Stimulated activated CD8-positive, alpha-beta memory T cell treated with anti-CD3 and anti-CD28 coated beads, Interleukin-4, amount 100 ng/mL, for 1 hour (primary cell): ENCODE results near the gene RSBN1.

Experiments used
- DNase-seq, 2 donors: peaks; one replicate each; pipeline ENCODE4 v3.0.0-alpha.2; 2020; ENCODE audit warnings: low read depth in 2 of 2, low spot score in 1 of 2

RSBN1 gene

DNA sequence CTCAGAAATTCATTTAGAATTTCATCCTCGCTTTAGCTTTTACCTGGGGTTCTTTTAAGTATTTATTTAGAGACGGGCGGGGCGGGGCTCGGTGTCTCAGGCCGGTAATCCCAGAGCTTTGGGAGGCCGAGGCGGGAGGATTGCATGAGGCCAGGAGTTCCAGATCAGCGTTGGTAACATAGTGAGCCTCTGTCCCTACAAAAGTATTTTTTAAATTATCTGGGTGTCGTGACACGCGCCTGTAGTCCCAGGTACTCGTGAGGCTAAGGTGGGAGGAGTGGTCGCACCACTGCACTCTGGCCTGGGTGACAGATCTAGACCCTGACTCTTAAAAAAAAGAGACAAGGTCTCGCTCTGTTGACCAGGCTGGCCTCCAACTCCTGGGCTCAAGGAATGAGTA is 942 bp upstream of the RSBN1 start:
- DNase-seq = no peak

DNA sequence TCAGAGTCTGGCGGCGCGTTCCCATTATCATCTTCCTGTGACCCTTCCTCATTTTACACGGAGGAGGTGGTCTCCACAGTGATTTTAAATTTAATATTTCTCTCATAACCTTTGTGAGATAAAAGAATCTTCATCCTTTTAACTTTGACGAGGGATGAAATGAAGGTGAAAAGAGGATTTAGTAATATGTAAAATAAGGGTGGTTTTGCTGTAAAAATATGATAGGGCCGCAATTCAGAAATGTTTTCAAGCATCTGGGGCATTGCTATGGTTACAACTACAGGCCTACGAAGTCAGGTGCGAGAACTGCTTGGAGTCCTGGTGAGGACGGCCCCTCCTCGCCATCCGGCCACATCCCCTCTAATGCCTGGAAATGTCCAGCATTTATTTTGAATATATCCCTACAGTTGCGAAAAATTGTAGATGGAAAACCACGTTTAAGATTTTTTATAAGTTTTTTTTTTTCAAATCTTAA is 422 bp upstream of the RSBN1 start:
- no peak for DNase-seq

DNA sequence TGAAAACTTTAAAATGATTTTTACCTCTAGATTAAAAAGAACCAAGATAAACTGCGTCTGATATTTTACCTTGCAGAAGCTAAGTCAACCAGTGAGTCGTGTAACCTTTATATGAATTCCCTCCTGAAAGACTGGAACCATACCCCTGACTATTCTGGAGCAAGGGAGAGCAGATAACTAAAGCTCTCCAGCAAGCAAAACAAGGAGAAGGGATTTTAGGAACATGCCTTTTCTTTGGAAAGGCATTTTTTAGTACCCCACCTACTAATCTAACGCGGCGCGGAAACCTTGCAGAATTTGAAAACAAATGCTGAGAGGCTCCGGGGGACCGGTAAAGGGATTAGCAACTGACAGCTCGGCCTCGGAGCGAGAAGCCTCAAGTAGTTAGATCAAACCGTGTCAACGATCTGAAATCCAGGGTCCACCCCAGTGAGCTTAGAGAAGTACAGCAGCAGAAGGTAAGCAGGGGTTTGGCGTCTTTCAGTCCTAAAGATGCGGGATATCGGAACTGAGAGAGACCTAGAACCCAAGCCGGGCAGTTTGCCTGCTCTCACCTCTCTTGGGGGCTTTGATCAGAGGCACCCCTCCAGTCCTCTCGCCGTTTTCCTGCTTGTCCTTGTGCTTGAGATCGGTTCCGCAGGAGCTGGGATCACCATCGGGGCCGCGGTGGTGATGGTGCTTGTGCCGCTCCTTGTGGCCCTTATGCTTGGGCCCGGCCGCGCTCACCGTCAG is 954 bp downstream of the RSBN1 start:
- DNase-seq = no peak

DNA sequence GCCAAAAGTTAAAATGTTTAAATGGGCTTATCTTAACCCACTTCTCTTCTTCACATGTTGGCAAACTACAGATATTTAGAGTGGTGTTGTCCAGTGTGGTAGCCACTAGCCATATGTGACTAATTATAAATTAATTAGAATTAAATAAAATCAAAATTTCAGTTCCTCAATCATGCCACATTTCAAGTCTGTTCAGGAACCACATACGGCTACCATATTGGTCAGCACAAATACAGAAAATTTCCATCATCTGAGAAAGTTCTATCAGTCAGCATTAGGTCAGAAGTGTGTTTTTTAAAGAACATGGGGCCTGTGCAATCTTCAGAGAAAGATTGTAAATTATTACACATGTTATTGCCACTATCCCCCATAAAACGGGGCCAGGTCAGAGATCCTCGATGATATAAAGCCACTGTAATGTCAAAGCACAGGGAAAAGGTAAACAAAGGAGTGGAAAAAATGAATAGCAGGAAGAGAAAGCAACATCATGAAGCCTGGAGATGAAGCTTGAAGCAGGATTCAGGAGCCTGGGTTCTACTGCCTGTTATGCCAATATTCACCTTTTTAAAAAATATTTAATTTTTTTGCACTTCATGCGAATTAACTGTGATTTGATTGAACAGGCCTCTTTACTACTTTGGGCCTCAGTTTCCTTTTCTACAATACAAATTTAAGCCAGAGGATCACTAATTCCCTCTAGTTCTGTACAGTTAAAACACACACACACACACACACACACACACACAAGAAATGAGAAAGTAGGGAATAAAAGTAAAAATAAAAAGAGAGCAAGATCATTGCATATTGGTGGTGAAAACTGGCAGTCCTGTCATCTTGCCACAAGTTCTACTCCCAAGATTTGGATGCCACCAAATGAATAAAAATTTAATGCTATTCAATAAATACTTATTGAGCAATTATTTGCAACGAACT is 2.3 kb downstream of the RSBN1 start:
- DNase-seq = no peak

DNA sequence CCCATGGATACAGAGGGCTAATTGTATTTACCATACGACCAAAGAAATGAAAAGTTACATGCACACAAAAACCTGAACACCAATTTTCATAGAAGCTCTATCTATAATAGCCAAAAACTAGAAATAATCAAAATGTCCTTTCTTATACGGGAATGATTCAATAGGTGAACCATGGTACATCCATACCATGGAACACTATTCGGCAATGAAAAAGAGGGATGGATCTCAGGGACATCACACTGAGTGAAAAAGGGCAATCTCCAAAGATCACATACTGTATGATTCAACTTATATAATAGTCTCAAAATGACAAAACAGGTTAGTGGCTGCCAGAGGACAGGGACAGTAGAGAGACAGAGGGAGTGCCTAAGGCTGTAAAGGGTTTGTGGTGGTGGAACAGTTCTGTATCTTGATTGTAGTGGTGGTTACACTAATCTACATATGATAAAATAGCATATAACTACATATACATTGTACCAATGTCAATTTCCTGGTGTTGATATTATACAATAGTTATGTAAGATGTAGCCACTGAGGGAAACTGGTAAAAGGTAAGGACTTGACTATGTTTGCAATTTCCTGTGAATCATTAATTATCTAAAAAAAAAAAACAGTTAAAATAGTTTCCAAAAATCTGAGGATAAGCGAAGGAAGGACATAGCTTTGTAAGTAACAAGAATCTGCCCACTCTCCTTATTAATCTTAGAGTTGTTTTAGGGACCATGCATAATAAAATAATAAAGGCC is 3.7 kb downstream of the RSBN1 start:
- no peak for DNase-seq

DNA sequence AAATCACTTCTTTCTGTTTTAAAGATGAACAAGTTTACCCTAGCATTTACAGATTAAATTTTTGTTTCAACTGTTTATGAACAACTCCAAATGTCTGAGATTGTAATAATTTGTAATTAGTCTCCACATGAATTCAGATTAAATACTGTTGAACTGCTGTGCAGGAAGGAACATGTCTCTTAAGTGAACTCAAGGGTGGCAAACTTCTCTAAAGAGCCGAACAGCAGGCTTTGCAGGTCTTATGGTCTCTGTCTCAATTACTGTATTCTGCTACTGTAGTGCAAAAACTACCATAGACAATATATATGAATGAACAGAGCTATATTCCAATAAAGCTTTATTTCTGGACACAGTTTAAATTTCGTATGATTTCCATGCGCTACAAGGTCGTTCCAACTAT is 6.6 kb downstream of the RSBN1 start:
- no peak for DNase-seq

DNA sequence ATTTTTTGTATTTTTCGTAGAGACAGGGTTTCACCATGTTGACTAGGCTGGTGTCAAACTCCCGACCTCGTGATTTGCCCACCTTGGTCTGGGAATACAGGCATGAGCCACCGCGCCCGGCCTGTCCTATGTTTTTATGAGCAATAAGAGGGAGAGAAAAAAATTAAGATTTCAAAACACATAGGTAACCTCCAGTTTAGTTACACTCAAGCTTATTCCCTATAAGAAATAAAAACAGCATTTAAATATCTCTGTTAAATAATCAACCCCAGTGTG is 7.1 kb downstream of the RSBN1 start:
- DNase-seq = no peak

DNA sequence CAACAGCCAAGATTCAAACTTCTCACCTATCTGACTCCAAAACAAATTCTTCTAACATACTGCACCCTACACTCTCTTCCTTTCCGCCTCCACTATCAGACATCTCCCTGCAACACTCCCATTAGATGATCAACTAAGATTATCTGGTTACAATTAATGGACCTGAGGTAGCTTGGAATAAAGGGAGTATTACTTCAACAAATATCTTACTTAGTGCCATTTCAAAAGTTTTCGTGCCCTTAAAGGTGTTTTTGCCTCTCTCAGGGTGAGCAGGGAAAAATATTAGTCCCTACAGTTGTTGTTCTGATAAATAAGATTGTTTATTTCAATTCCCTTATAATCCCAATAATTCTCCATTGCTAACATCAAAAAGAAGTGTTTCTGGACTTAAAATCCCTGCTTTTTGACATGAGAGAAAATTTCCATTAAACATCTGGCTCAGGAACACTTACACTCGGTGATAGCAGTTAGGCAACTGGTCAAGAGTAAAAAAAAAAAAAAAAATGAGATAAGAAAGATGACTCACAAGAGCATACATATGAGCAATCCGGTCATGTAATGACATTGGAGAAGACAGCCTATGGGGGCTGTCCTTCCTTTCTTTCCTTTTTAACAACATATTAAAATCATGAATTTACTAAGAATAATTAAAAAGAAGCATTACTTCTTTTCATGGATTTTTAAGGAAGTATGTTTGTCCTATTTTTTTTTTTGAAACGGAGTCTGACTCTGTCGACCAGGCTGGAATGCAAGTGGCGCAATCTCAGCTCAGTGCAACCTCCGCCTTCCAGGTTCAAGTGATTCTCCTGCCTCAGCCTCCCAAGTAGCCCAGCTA is 7.6 kb downstream of the RSBN1 start:
- no peak for DNase-seq

DNA sequence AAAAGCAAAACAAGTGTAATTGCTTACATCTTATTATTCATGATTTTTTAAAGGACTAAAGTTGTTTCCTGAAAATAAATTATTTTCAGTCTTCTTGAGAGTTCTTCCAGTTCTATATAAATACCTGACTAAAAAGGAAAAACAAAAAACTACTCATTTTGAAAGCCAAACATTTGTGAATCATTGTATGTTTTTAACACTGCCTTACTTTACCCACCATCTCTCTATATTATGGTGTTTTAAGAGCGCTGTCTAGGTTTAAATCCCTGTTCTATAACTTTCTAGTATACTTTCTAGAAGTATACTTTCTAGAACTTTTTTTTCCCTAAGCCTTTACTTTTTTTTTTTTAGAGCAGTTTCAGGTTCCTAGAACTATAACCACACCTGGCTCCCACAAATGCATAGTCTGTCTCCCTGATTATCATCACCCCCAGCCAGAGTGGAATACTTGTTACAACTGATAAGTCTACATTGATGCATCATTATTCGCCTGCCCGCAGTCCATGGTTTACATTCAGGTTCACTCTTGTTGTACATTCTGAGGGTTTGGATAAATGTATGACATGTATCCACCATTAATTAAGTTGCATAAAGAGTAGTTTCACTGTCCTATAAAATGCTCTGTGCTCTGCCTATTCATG is 9.8 kb downstream of the RSBN1 start:
- DNase-seq = no peak

DNA sequence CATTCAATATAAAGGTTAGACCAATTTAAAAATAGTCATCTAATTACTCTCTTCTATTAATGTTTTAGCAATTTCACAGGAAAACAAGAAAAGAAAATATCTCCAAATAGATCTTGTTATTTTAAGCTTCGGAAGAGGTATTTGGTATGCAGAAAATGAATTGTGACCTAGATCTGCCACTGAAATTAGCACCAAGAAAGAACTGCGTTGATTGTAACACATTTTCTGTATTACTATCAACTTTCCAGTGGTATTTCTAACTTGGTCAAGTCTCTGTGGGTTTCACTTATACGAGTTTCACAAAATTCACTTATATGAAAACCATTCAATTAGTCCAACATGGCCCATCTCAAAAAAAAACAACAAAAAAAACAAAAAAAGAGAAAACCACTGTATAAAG is 11.8 kb downstream of the RSBN1 start:
- no peak for DNase-seq

DNA sequence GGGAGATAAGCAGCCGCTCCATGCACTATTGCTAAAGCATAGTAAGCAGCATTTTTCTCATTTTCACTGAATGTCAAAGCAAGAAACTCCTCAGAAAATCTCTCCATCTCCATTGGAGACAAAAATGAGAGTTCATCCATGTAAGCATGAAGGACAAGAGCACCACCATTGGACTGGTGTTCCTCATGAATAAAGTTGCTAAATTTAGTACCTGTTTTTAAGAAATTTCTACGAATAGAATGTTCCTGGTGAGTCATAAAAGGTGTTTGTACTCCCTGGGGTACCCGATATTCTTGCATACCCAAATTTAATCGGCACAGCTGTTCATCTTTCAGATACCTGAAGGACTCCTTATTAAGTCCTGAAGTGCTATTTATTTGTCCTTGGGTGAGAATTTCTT is 14.8 kb downstream of the RSBN1 start:
- no peak for DNase-seq

DNA sequence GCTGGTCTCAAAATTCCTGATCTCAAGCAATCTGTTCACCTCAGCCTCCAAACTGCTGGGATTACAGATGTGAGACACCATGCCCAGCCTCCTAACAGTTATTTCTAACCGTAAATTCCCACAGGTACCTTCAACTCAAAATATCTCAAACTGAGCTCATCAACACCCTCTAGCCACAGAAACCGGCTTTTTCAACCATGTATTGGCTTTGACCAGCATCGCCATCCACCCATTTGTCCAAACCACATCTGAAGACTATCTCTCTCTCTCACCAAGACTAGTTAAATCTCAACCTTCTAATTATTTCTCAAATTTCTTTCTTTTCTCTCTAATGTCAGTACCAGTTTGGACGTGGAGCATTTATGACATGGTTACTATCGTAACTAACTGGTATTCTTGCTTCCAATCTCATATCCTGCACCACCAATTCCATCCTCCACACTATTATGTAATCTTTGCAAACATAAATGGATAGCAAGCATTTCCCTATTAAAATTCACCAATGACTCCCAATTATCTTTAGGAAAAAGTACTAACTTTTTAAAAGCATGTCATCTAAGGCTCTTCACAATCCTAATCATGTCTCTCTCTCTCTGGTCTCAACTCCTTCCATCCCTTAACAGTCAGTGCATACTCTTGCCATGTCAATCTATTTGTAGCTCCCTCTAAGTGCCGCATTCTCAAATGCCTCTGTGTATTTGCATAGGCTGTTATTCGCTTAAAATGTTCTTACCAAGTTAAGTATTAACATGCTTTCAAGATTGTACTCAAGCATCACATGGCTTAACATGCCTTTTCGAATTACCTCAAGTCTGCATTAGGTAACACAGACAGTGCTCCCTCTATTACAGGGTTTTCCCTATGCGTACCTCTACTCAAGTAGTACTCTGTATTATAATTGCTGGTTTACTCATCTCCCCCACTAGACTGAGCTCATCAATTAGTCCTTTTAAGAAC is 18.1 kb downstream of the RSBN1 start:
- DNase-seq = no peak

DNA sequence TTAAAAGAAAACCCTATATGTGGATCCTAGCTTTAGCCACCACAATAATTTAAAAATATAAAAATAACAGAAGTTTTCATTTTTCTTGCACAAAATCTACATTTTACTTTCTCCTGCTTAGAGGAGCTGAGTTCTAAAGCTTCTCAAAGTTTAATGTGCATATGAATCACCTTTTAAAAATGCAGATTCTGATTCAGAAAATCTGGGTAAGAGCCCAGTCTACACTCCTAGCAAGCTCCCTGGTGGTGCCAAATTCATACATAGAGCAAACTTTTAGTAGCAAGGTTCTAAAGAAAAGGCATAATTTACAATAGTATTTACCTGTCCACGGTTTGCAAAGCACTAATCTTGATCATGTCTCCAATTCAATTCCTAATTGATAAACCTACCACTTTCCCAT is 19.3 kb downstream of the RSBN1 start:
- DNase-seq = no peak

DNA sequence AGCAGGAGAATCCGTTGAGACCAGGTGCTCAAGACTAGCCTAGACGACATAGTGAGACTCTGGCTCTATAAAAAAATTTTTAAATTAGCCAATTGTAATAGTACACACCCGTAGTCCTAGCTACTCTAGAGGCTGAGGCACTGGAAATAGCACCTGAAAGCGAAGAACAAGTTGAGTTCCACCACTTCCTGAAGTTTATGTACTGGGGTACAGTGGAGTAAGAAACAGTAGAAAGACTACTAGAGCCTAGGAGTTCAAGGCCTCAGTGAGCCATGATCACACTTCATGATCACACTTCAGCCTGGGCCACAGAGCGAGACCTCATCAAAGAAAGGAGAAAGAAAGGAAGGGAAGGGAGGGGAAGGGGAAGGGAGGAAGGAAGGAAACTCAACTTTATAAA is 19.8 kb downstream of the RSBN1 start:
- DNase-seq = no peak

DNA sequence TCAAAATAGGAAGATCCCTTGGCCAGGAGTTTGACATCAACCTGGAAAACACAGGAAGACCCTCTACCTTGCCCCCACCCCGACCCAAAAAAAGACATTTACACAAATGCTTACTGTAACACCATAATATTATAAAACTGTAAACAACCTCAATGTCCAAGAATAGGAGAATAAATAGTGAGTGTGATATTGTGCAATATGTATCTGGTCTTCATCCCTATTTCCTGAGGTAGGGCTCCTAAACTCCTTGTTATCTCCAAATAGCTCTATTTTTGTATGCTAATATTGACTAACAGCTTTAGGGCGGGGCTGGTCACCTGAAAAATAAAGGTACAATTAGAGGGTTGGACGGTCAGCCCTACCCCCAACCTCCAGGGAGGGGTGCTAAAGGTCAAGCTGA is 23.5 kb downstream of the RSBN1 start:
- DNase-seq = no peak

DNA sequence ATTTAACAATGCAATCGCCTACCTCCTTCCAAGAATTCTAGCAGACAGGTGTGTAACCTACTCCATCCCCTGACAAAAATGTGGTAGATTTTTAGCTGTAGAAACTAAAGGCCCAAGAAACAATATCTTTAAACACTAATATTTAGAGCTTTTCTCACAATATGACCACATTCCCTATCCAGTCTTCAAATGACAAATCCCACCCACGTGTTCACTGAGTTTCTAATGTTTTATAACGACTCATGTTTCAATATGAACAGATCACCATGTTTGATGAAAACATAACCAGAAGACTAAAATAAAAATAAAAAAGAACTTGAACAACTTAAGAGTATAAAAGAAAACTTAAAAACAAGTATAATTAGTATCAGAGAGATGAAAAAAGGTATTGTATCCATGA is 24.6 kb downstream of the RSBN1 start:
- DNase-seq = no peak

DNA sequence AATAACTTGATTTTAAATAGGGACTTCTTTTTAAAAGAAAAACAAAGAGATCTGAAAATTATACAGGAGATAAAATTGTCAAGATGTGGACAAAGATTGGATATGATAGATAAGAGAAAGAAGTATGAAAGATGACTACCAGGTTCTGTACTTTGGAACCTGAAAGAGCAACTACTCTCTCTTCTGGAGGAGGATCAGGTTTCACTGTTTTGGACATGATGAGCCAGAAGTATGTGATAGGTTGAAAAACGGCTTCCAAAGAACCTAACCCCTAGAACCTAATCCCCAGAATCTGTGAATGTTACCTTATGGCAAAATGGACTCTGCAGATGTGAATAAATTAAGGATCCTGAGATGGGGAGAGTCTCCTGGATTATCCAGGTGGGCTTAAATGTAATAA is 26.2 kb downstream of the RSBN1 start:
- DNase-seq = no peak

DNA sequence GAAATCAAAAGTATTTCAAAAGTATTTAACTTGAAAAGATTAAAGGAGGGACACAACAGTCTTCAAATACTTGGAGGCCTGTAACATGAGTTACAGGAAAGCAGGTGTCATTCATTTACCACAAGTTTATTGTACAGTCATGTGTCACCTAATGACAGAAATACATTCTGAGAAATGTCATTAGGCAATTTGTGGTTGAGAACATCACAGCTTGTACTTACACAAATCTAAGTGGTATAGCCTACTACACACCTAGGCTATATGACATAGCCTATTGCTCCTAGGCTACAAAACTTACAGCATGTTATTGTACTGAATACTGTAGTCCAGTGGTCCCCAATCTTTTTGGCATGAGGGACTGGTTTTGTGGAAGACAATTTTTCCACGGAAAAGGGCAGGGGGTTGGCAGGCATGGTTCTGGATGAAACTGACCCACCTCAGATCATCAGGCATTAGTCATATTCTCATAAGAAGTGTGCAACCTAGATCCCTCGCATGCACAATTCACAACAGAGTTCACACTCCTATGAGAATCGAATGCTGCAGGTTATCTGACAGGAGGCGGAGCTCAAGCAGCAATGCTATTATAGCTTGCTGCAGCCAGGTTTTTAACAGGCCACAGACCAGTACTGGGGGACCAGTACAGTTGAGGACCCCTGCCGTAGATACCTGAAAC is 28.0 kb downstream of the RSBN1 start:
- DNase-seq = no peak
